Measurements from ENCODE around the gene PPP1R13B.

Gene PPP1R13B

GRCh38 chr14:103741876-103742275 lies 105.5 kb downstream of the PPP1R13B start:
- DNase-seq (ENCODE audit: low read depth): no peak

GRCh38 chr14:103740991-103741689 lies 106.2 kb downstream of the PPP1R13B start:
- DNase-seq (ENCODE audit: low read depth): no peak

- no peak for DNase-seq (ENCODE audit: low read depth)
Measured at GRCh38 chr14:103739793-103740501, 107.4 kb downstream of the PPP1R13B start.

- DNase-seq (ENCODE audit: low read depth): no peak
Measured at GRCh38 chr14:103739466-103739792, 107.9 kb downstream of the PPP1R13B start.

GRCh38 chr14:103738701-103739451 lies 108.5 kb downstream of the PPP1R13B start:
- DNase-seq (ENCODE audit: low read depth): no peak

GRCh38 chr14:103738166-103738565 lies 109.2 kb downstream of the PPP1R13B start:
- no peak for DNase-seq (ENCODE audit: low read depth)

- no peak for DNase-seq (ENCODE audit: low read depth)
Measured at GRCh38 chr14:103737432-103738045, 109.8 kb downstream of the PPP1R13B start.

GRCh38 chr14:103736546-103737431 lies 110.6 kb downstream of the PPP1R13B start:
- no peak for DNase-seq (ENCODE audit: low read depth)

- no peak for DNase-seq (ENCODE audit: low read depth)
Measured at GRCh38 chr14:103735815-103736545, 111.4 kb downstream of the PPP1R13B start.

GRCh38 chr14:103735439-103735814 lies 111.9 kb downstream of the PPP1R13B start:
- DNase-seq (ENCODE audit: low read depth): no peak

GRCh38 chr14:103735022-103735421 lies 112.4 kb downstream of the PPP1R13B start:
- no peak for DNase-seq (ENCODE audit: low read depth)

GRCh38 chr14:103734081-103734888 lies 113.1 kb downstream of the PPP1R13B start:
- DNase-seq (ENCODE audit: low read depth): no peak

- DNase-seq (ENCODE audit: low read depth): no peak
Measured at GRCh38 chr14:103733651-103734050, 113.7 kb downstream of the PPP1R13B start.

GRCh38 chr14:103732868-103733620 lies 114.3 kb downstream of the PPP1R13B start:
- DNase-seq (ENCODE audit: low read depth): no peak

GRCh38 chr14:103731916-103732867 lies 115.2 kb downstream of the PPP1R13B start:
- no peak for DNase-seq (ENCODE audit: low read depth)

GRCh38 chr14:103731481-103731880 lies 115.9 kb downstream of the PPP1R13B start:
- DNase-seq (ENCODE audit: low read depth): no peak

- no peak for DNase-seq (ENCODE audit: low read depth)
Measured at GRCh38 chr14:103730490-103731035, 116.8 kb downstream of the PPP1R13B start.
